GM21576 (cell line): ENCODE results near the gene RHEB.

ENCODE experiments used
- ATAC-seq: cut with Tn5 transposase; IDR thresholded peaks from one replicate; pipeline ENCODE4 v1.9.1; 2021; ENCODE audit warnings: mild to moderate bottlenecking, moderate library complexity; ENCODE audit not compliant: unreplicated experiment

The RHEB gene

DNA sequence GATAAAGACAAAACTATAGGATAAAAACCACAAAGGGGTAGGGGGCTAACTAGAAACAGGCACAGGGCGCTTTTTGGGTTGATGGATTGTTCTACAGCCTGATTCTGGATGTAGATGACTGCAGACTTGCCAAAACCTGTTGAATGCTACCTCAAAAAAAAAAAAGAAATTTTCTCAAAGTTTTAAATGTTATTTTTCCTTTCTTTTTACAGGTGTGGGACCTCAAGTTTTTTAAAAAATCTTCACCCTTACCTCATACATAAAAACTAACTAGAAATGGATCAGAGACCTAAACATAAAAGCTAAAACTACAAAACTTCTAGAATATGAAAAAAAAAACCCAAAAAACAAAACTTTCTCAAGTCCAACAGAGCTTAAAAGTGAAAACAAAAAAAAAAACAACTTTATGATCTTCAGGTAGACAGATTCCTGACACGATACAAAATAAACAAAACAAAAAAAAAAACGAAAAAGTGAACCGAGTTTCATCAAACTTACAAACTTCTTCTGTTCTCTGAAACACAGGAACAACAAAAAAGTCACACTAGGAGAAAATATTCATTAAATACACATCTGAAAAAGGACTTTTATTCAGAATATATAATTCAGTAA is 14.9 kb downstream of the RHEB start:
- no peak for ATAC-seq

- ATAC-seq = no peak
These were observed 15.6 kb downstream of the RHEB start for GRCh38 chr7:151503902-151504714.

GRCh38 chr7:151501676-151502075 is 18.0 kb downstream of the RHEB start:
- no peak for ATAC-seq

DNA sequence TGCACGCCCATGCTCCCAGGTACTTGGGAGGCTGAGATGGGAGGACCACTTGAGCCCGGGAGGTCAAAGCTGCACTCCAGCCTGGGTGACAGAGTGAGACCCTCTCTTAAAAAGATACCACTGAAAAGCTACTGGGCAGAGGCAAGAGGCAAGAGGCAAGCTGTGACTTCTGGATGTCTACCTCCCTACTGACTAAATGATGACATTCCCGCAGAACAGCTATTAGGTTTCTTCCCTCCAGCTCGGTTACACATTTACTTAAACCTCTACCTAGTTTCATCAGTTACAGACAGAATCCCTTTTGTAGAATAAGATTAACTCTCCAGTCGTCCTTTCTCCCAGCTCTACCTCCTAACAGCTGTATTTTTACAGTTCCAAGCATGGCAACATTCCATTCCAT is 21.2 kb downstream of the RHEB start:
- no peak for ATAC-seq

GRCh38 chr7:151497306-151497871 is 22.3 kb downstream of the RHEB start:
- ATAC-seq = no peak

- ATAC-seq = no peak
These were observed 24.3 kb downstream of the RHEB start for GRCh38 chr7:151495360-151495759.

- ATAC-seq = no peak
These were observed 25.1 kb downstream of the RHEB start for GRCh38 chr7:151494298-151495284.

DNA sequence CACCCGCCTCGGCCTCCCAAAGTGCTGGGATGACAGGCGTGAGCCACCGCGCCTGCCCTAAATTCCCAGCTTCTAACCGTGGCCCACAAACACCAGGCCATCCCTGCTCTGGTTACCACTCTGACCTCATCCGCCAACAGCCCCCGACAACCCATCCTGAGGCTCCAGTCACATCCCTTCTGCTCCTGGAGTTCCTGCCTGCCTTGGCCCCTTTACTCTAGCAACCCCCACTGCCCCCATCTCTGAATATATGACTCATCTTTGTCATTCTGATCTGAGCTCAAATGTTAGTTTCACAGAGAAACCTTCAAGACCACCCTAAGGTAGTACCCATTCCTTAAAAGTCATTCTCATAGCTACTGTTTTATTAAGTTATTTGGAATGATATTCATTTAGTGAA is 26.6 kb downstream of the RHEB start:
- ATAC-seq = no peak

DNA sequence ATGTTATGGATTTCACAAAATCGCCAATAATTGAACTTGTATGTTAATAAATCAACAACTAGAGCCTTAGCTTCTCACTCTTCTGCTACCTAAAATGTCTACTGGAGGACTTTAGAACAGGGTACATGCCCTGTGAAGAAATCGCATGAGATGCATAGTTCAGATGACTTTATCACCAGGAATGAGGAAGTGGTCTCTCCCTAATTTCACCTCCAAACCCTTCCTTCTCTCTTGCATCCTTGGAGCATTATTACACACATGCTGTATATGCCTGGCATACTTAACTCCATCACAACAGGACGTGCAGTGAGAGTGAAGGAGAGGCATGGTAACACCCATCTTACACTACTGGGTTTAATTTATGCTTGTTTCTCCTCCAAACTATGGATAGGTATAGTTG is 27.8 kb downstream of the RHEB start:
- ATAC-seq = no peak

DNA sequence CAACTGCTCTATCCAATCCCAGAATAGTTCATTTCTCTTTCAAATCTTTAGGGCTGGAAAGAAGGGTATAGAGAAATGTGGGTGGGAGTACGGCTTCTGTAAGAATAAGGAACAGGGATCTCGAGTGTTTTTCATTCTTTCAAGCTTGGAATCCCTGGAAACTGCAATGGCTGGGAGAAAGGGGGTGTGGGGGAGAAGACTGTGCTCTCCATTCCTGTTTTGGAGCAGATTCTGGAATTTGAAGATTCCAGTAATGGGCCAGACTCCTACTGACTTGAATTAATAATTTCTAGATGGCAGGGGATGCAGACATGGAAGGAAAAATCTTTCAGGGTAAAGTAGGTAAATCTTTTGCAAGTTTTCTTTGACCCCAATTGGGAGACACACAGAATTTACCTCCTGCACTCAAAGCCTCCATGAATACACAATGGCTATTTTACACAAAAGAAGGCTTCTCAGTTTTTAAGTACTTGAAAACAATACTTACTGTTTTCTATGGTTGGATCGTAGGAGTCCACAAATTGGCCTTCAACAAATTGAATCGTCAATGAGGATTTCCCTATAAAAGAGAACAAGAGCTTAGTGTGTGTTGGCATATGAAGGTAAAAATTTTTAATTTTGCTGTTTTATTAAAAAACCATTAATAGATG is 29.1 kb downstream of the RHEB start:
- ATAC-seq = no peak

DNA sequence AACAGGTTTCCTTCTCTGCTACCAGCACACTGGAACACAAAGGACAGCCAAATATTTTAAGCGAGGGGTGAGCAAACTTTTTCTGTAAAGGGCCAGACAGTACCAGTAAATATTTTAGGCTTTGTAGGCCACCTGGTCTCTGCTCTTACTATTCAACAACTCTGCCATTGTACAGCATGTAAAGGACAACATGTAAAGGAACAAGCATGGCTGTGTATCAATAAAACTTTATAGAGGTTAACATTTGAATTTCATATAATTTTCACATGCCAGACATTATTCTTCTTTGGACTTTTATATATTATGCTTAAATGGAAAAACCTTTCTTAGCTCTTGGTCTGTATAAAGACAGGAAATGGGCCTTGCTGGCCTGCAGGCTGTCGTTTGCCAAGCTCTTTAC is 30.2 kb downstream of the RHEB start:
- ATAC-seq = no peak

- ATAC-seq = no peak
These were observed 31.6 kb downstream of the RHEB start for GRCh38 chr7:151488096-151488495.

DNA sequence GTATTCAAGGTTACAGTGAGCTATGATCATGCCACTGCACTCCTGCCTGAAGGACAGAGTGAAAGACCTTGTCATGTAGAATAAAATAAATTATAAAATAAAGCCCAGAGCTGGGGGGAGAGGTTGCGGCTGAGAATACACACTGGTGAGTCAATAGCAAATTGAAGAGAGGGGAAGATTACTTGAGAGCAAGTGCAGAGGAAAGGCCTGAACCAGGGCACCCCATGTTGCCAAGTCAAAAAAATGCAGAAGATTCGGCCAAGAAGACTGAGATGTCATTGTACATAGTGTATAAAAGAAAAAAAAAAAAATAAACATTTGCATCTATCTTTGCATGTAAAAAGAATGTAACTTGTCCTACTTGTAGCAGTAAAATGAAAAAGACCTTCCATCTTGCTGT is 32.5 kb downstream of the RHEB start:
- no peak for ATAC-seq

DNA sequence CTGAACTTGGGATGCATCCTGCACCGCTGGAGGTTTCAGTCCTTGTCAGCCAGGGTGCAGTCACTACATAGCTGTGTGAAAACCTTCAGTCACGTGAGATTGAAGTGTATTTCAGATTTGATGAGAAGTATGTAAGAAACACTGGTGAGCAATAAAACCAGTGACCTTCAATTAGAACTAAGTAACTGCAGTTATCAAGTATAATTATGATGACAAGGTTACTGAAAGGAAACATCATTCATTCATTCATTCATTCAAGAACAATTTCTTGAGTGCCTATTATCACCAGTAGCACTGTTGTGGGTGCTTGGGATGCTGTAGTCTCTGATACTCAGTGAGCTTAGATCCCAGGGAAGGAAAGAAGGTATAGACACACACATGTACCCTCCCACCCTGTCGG is 33.6 kb downstream of the RHEB start:
- no peak for ATAC-seq

GRCh38 chr7:151484971-151485707 is 34.6 kb downstream of the RHEB start:
- ATAC-seq = no peak

DNA sequence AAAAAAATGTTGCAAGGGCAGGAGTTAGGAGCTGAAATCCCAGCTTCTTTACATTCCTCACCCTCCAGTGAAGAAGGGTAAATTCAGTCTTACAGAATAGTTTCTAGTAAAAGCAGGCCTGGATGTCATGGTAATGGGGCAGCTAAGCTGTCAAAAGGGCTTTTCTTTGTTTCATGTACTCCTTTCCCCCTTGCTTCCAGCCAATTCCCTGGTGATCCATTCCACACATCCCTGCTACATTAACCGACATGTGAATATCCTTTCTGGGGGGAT is 36.0 kb downstream of the RHEB start:
- ATAC-seq = no peak

DNA sequence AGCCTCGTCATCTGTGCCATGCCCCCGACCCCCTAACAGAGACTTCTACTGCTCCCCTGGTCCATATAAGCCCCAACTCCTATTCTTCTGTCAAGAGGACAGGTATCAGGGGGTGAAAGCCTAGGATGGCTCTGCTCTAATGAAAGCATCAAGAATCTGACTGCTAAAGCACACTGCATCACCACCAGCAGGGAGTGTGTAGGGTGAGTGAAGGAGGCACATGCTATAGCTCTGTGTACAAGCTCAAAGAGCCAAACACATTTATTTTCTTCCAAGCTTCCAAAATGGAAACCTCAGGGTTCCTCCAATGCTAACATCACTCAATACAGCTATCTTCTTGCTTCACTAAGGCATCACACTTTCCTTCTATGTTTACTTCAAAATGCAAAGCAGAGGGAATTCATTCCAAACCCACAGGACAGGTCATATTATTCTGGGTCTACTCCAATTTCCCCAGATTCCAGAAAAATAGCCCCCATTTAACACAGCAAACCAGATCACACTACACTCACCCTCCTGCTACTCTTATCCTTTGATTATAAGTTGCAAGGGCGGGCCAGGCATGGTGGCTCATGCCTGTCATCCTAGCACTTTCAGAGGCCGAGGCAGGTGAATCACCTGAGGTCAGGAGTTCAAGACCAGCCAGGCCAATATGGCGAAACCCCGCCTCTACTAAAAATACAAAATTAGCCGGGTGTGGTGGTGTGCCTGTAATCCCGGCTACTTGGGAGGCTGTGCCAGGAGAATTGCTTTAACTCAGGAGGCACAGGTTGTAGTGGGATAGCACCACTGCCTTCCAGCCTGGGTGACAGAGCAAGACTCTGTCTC is 36.6 kb downstream of the RHEB start:
- ATAC-seq = no peak

- ATAC-seq = no peak
These were observed 37.8 kb downstream of the RHEB start for GRCh38 chr7:151481650-151482505.
